NCI-H524 treated with DMSO at 0.1 percent for 48 hours (cell line): Measurements from ENCODE around the gene ALK.
A peak's percentile ranks its signal among the peaks of the same experiment; 100 is the strongest.

Experiments
- DNase-seq: peaks from one replicate; lab custom pipeline; 2025; lab: John Stamatoyannopoulos, UW

ALK gene

DNA sequence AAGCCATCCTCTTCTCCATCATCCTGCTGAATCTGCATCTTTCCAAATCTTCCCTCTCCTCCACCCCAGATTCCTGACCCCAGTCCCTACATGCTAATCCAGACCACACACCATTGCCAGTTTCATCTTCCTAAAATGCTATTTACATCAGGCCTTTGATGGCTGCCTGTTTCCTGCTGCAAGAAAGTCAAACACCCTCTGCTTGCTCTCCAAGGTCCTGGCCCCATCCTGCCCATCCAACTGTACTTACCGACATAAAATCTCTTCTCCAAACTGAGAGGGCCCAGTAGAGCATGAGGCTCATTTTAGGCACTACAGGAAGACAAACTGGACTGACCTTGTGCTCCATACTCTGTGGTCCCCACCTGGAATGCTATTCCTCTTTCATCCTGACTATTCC, 19.0 kb downstream of the ALK start:
- DNase-seq: no peak

GRCh38 chr2:29900971-29901633, 20.3 kb downstream of the ALK start:
- no peak for DNase-seq

- DNase-seq: no peak
Measured at GRCh38 chr2:29898999-29899398, 22.4 kb downstream of the ALK start.

- no peak for DNase-seq
Measured at GRCh38 chr2:29894822-29895614, 26.4 kb downstream of the ALK start.

DNA sequence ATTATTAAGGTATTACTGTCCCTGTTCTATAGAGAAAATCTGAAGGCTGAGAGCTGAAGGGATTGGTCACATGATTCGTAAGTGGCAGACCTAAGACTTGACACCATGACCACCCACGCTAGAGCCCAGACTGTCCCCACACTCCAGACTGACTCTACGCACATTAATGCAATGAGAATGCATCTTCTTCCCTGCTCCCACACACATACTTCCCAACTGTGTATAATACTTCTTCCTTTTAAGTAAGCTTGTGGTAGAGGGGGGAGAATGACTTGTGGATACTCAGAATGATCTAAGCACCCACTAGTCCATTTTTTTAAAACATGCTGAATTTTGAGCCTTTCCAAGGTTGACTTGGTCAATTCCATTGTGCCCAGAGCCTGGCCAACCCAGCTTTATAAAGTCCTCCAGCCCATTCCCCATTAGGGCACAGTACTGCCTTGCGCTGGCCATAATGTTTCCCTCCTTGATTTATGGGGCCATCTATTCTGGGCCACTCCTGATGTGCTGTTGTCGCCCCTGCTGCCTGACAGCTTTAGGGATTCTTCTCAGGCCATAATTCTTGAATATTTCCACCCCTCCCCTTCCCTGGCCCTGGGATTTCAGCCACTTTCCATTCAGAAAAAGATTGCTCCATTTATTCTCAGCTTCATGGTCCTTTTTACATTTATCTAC, 28.7 kb downstream of the ALK start:
- DNase-seq: no peak

DNA sequence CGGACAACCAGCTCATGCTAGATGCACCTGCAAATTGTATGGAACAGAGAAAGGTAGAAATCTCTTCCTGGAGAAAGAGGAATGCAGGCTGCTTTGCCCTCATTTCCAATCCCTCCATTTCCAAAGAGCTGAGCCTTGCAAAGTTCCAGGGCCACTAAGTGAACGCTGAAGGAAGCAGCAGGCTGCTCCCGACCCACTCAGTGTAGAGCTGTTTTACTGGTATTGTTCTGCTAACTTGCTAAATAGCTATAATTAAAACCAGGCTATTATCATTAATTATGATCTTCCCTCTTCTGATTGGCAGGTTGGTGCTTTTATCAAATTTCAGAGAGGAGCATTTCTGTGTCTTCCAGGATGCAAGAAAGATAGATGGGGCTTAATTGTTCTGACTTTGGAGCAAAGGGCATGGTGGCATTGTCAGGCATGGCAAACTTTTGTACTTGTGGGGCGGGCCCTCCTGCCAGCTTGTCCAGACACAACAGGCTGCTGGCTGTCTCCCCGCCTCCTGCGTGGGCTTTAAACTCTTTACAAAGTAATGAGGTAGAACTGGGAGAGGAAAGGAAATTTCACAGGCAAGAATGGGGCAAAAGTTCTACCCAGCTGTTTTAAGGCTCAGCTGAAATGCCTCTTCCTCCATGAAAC, 40.2 kb downstream of the ALK start:
- no peak for DNase-seq

GRCh38 chr2:29880084-29880483, 41.3 kb downstream of the ALK start:
- no peak for DNase-seq

- no peak for DNase-seq
Measured at GRCh38 chr2:29879456-29879855, 41.9 kb downstream of the ALK start.

DNA sequence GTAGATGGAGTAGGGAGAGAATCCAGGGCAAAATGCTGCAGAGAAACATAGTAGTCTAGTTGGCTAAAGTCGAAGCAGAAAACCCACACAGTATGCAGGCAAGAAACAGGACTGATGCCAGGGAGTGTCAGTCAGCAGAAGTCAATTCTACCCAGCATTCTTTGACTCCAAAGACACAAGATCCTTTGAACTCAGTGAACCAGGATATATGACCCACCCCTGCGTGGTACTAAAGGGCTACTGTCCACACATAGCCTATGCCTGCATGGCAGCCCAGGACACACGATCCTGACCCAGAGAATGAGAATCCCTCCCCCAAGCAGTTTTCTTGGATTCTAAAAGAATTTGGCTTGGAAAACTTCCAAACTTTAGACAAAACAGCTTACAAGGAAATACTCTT, 42.5 kb downstream of the ALK start:
- DNase-seq: no peak

- DNase-seq: no peak
Measured at GRCh38 chr2:29876374-29876773, 45.0 kb downstream of the ALK start.

- DNase-seq: no peak
Measured at GRCh38 chr2:29874745-29875144, 46.6 kb downstream of the ALK start.

GRCh38 chr2:29872870-29873269, 48.5 kb downstream of the ALK start:
- DNase-seq: no peak

GRCh38 chr2:29871541-29871940, 49.8 kb downstream of the ALK start:
- DNase-seq: no peak

- no peak for DNase-seq
Measured at GRCh38 chr2:29865512-29865911, 55.9 kb downstream of the ALK start.

DNA sequence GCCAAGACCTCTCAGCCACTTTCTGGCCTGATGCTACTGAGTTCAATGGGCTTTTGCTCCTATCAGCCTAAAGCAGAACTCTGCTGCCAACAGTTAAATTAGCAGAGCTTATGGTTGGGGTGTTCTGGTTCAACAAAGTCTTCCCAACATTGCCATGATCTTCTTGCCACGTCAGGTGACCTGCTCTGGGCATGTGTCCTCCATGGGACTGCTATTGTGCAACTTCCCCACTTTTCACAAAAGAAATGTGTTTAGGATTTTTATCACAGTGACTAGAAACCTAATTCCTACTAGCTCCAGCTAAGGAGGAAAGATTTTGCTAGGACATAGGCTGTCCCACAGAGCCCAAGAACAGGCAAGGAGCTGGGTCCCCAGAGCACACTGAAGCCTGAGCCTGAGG, 56.4 kb downstream of the ALK start:
- no peak for DNase-seq

DNA sequence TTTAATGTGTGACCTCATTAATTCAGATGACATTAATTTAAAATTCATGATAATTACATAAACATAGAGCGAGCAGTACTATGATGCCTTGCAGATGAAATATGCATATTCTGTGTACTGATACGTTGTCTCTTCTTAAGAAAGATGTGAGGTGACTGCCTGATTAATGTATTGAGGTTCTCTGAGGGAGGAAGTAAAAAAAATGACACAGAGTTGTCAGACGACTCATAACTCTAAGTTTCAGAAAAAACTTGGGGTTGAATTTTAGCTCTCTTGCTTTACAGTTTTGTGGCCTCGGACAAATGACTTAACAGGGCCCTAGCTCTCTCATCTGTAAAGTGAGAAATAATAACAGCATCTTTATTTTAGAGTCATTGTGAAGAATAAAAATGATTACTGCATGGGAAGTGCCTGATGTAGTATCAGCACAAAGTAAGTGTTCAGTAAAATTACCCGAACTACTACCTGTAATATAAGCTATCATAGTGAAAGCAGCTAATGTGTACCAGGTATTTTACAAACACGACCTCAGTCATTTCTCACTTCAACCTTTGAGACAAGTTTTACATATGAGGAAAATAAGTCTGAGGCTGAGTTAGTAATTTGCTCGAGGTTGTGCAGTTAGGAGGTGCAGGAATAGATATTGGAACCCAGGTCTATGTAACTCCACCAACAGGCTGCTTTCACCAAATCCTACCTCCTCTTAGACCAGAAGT, 65.3 kb downstream of the ALK start:
- no peak for DNase-seq

DNA sequence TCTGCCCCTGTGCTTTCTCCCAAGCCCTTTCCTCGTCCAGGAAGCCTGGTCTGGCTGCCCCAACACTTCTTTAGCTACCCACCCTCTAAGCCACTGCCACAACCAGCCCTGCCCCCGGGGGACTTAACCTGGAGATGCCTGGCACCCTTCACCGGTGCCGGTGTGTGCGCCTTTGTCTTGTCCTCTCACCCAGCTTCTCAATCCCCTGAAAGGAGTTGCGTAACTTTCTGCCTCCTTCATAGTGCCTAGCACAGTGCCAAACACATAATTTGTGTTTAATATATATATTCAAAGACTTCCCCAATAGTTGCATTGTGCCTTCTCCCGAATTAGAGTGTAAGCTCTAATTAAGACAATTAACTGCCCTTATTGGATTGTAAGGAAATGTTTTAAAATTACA, 70.6 kb downstream of the ALK start:
- DNase-seq: no peak

GRCh38 chr2:29848566-29849310, 72.6 kb downstream of the ALK start:
- peak; percentile 26 for DNase-seq

DNA sequence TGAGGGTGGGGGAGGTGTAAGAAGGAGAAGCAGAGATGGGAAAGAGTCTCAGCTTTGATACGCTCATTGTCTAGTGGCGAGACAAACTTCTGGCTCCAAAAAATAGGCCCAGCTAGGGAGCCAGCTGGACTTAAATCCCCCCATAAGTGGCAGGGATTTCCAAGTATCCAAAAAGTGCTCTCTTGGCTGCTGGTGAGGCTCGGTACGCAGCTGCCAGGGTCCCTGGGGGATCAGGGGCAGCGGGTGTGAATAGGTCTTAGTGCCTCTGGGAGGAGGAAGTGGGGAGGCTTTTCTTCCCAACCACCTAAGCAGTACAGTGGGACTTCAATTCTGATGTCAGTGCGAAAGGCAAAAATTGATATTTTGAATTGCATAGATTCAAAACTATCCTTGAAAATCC, 73.5 kb downstream of the ALK start:
- DNase-seq: peak; percentile 96

- DNase-seq: no peak
Measured at GRCh38 chr2:29844713-29845326, 76.6 kb downstream of the ALK start.
